ENCODE data around the gene HORMAD2. TPM values are rescaled to one million over a fixed set of nuclear protein-coding genes. Genes with fewer than 3 reads are reported as not detected.

Gene HORMAD2
- total RNA-seq, 2 donors from 2014 or later: 0.12 TPM

Other genes starting within 250 kb of the HORMAD2 start
- gene ASCC2, start 242.2 kb upstream of the HORMAD2 start, total RNA-seq: 10 to 100 TPM; 77.7 to 81.7 TPM
- 10 to 100 TPM; 37.8 to 40.7 TPM for gene MTMR3, start 197.3 kb upstream of the HORMAD2 start, total RNA-seq
- gene LIF, start 166.3 kb downstream of the HORMAD2 start, total RNA-seq: 10 to 100 TPM; 67.9 to 71.3 TPM
- 10 to 100 TPM; 20.9 to 21.9 TPM for gene OSM, start 186.4 kb downstream of the HORMAD2 start, total RNA-seq
- 1 to 10 TPM; 6.2 to 7.4 TPM for gene CASTOR1, start 209.0 kb downstream of the HORMAD2 start, total RNA-seq
- 10 to 100 TPM; 25.6 to 30.0 TPM for gene TBC1D10A, start 246.5 kb downstream of the HORMAD2 start, total RNA-seq

All from activated T-cell treated with anti-CD3 and anti-CD28 coated beads, Interleukin-2, amount 50 U/mL, for 72 hours (primary cell).